HepG2 (cell line): ENCODE measurements around the gene TCFL5. TPM values are rescaled to one million over a fixed set of nuclear protein-coding genes. Genes with fewer than 3 reads are reported as not detected.

Experiments
- HDAC1 ChIP-seq: sonication (generic); formaldehyde crosslinking; IDR thresholded peaks from 2 replicates; pipeline ENCODE4 v1.5.1; 2020; ENCODE audit warnings: mild to moderate bottlenecking, missing genetic modification reagents
- MYC ChIP-seq: sonication (generic); formaldehyde crosslinking; IDR thresholded peaks from 2 replicates; pipeline ENCODE4 v1.9.0; 2021; ENCODE audit warnings: missing genetic modification reagents, borderline replicate concordance
- REL ChIP-seq: sonication (generic); formaldehyde crosslinking; conservative IDR thresholded peaks from 2 replicates; pipeline ENCODE4 v1.8.0; 2022; ENCODE audit warnings: mild to moderate bottlenecking, missing genetic modification reagents, moderate library complexity
- RFX5 ChIP-seq: IDR thresholded peaks from 2 replicates; pipeline ENCODE4 v1.6.1; 2011; ENCODE audit warnings: low read depth, low read length, improper control_type of control experiment
- RORA ChIP-seq: sonication (generic); formaldehyde crosslinking; IDR thresholded peaks from 2 replicates; pipeline ENCODE4 v1.5.0; 2020; ENCODE audit warnings: mild to moderate bottlenecking, missing genetic modification reagents, moderate library complexity
- TBX3 ChIP-seq: fragments of 450-650 bp; IDR thresholded peaks from 2 replicates; pipeline ENCODE4 v1.6.1; 2017; ENCODE audit warnings: antibody characterized with exemption, mild to moderate bottlenecking, inconsistent platforms, borderline replicate concordance
- U2AF1 ChIP-seq: fragments of 200-400 bp; formaldehyde crosslinking; optimal IDR thresholded peaks from 2 replicates; pipeline ENCODE3; 2017; ENCODE audit warnings: mild to moderate bottlenecking, low read depth, low read length
- ZBTB1 ChIP-seq: sonication (generic); formaldehyde crosslinking; IDR thresholded peaks from 2 replicates; pipeline ENCODE4 v1.4.0; 2020; ENCODE audit warnings: missing genetic modification reagents, borderline replicate concordance
- ZFP90 ChIP-seq: sonication (generic); formaldehyde crosslinking; IDR thresholded peaks from 2 replicates; pipeline ENCODE4 v1.8.0; 2022; ENCODE audit warnings: missing genetic modification reagents, mild to moderate bottlenecking, inconsistent platforms, borderline replicate concordance
- ZNF543 ChIP-seq: sonication (generic); formaldehyde crosslinking; IDR thresholded peaks from 2 replicates; pipeline ENCODE4 v1.4.0; 2020; ENCODE audit warnings: mild to moderate bottlenecking, missing genetic modification reagents
- ZNF629 ChIP-seq: sonication (generic); formaldehyde crosslinking; conservative IDR thresholded peaks from 2 replicates; pipeline ENCODE4 v1.5.0; 2020; ENCODE audit warnings: missing genetic modification reagents
- ZNF674 ChIP-seq: sonication (generic); formaldehyde crosslinking; IDR thresholded peaks from 2 replicates; pipeline ENCODE4 v1.5.0; 2020; ENCODE audit warnings: low read depth, mild to moderate bottlenecking, missing genetic modification reagents
- ZNF713 ChIP-seq: sonication (generic); formaldehyde crosslinking; IDR thresholded peaks from 2 replicates; pipeline ENCODE4 v1.4.0; 2020; ENCODE audit warnings: mild to moderate bottlenecking, missing genetic modification reagents
- polyA plus RNA-seq, 8 experiments: library from polyadenylated mRNA; depleted of rRNA in 3 of 8; stranded (reverse) in 7 of 8; unstranded in 1 of 8; fragments of >200 nt; fragmentation: Illumina TruSeq in 4 of 8; extraction: Trizol in 4 of 8; gene quantifications; 2 replicates each; pipeline versions ENCODE4 v1.2.1 to v1.2.3, GENCODE V29; 2011 to 2016; ENCODE audit warnings: low read depth in 4 of 8, missing spikeins in 1 of 8, mixed read lengths in 1 of 8; ENCODE audit not compliant: insufficient read depth in 1 of 8
- total RNA-seq, 5 experiments: library from RNA; depleted of rRNA; stranded (reverse); fragments of >200 nt; fragmentation: Illumina TruSeq; extraction: Trizol; gene quantifications; 2 replicates each; pipeline ENCODE4 v1.2.3, GENCODE V29; 2016; ENCODE audit warnings: low read depth in 1 of 5
- TF ChIP-seq, protein P1 (sequence below): sonication (generic); formaldehyde crosslinking; conservative IDR thresholded peaks from 2 replicates; pipeline ENCODE4 v1.8.0; 2022; ENCODE audit warnings: mild to moderate bottlenecking, moderate library complexity, missing genetic modification reagents
- TF ChIP-seq, protein P2 (sequence below): sonication (generic); formaldehyde crosslinking; IDR thresholded peaks from 2 replicates; pipeline ENCODE4 v1.4.0; 2020; ENCODE audit warnings: missing genetic modification reagents
- TF ChIP-seq, protein P3 (sequence below): sonication (generic); formaldehyde crosslinking; IDR thresholded peaks from 2 replicates; pipeline ENCODE4 v1.5.0; 2020; ENCODE audit warnings: missing genetic modification reagents
- TF ChIP-seq, protein P4 (sequence below): sonication (generic); formaldehyde crosslinking; IDR thresholded peaks from 2 replicates; pipeline ENCODE4 v1.4.0; 2020; ENCODE audit warnings: mild to moderate bottlenecking, missing genetic modification reagents
- TF ChIP-seq, protein P5 (sequence below): sonication (generic); formaldehyde crosslinking; IDR thresholded peaks from 2 replicates; pipeline ENCODE4 v1.9.0; 2021; ENCODE audit warnings: mild to moderate bottlenecking, missing genetic modification reagents
- TF ChIP-seq, protein P6 (sequence below): IDR thresholded peaks from 2 replicates; pipeline ENCODE4 v1.6.1; 2016; ENCODE audit warnings: low read depth, borderline replicate concordance

The TCFL5 gene
- total and polyA plus RNA-seq, 2 of the 13 experiments (the other 11 are each of a cell fraction or from before 2014, with no cell fraction given): 14.8 to 20.0 TPM

DNA sequence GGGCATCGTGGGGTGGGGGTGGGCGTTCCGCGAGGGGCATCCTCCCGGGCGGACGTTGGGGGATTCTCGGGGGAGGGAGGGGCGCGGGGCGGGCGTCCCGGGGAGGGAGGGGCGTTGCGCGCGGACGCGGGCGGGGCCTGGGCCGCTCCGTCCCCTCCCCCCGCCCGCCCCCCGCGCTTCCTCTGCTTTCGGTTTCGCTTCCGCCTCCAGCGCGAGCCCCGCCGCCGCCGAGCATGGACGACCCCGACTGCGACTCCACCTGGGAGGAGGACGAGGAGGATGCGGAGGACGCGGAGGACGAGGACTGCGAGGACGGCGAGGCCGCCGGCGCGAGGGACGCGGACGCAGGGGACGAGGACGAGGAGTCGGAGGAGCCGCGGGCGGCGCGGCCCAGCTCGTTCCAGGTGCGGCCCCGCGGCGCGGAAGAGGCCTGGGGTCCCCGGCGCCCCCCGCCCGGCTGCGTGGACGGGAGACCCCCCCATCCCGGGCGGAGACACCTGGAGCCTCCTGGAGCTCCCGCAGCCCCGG is 56.9 kb downstream of the TCFL5 start, which contains the start of gene OGFR (continued):
- TF ChIP-seq, protein P1, sequence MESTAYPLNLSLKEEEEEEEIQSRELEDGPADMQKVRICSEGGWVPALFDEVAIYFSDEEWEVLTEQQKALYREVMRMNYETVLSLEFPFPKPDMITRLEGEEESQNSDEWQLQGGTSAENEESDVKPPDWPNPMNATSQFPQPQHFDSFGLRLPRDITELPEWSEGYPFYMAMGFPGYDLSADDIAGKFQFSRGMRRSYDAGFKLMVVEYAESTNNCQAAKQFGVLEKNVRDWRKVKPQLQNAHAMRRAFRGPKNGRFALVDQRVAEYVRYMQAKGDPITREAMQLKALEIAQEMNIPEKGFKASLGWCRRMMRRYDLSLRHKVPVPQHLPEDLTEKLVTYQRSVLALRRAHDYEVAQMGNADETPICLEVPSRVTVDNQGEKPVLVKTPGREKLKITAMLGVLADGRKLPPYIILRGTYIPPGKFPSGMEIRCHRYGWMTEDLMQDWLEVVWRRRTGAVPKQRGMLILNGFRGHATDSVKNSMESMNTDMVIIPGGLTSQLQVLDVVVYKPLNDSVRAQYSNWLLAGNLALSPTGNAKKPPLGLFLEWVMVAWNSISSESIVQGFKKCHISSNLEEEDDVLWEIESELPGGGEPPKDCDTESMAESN (CRISPR knock-in tag): peak; percentile 68; the same call in 1 of the 2 replicates
- TF ChIP-seq, protein P2, sequence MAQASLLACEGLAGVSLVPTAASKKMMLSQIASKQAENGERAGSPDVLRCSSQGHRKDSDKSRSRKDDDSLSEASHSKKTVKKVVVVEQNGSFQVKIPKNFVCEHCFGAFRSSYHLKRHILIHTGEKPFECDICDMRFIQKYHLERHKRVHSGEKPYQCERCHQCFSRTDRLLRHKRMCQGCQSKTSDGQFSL (CRISPR knock-in tag): peak; percentile 82; the same call in 1 of the 2 replicates
- TF ChIP-seq ZBTB1 (CRISPR knock-in tag) (no peak), REL (CRISPR knock-in tag) (no peak), ZFP90 (CRISPR knock-in tag) (no peak; the same call in 1 of the 2 replicates), HDAC1 (CRISPR knock-in tag) (peak; percentile 54; the same call in 1 of the 2 replicates), ZNF674 (CRISPR knock-in tag) (no peak), RORA (CRISPR knock-in tag) (no peak), RFX5 (no peak), TBX3 (no peak), U2AF1 (no peak), MYC (CRISPR knock-in tag) (peak; percentile 80; the same call in 1 of the 2 replicates), ZNF713 (no peak), ZNF629 (CRISPR knock-in tag) (no peak), ZNF543 (CRISPR knock-in tag) (no peak)
- TF ChIP-seq, protein P3, sequence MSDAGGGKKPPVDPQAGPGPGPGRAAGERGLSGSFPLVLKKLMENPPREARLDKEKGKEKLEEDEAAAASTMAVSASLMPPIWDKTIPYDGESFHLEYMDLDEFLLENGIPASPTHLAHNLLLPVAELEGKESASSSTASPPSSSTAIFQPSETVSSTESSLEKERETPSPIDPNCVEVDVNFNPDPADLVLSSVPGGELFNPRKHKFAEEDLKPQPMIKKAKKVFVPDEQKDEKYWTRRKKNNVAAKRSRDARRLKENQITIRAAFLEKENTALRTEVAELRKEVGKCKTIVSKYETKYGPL (CRISPR knock-in tag): no peak
- TF ChIP-seq, protein P4, sequence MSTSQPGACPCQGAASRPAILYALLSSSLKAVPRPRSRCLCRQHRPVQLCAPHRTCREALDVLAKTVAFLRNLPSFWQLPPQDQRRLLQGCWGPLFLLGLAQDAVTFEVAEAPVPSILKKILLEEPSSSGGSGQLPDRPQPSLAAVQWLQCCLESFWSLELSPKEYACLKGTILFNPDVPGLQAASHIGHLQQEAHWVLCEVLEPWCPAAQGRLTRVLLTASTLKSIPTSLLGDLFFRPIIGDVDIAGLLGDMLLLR (CRISPR knock-in tag): peak; percentile 89
- TF ChIP-seq, protein P5, sequence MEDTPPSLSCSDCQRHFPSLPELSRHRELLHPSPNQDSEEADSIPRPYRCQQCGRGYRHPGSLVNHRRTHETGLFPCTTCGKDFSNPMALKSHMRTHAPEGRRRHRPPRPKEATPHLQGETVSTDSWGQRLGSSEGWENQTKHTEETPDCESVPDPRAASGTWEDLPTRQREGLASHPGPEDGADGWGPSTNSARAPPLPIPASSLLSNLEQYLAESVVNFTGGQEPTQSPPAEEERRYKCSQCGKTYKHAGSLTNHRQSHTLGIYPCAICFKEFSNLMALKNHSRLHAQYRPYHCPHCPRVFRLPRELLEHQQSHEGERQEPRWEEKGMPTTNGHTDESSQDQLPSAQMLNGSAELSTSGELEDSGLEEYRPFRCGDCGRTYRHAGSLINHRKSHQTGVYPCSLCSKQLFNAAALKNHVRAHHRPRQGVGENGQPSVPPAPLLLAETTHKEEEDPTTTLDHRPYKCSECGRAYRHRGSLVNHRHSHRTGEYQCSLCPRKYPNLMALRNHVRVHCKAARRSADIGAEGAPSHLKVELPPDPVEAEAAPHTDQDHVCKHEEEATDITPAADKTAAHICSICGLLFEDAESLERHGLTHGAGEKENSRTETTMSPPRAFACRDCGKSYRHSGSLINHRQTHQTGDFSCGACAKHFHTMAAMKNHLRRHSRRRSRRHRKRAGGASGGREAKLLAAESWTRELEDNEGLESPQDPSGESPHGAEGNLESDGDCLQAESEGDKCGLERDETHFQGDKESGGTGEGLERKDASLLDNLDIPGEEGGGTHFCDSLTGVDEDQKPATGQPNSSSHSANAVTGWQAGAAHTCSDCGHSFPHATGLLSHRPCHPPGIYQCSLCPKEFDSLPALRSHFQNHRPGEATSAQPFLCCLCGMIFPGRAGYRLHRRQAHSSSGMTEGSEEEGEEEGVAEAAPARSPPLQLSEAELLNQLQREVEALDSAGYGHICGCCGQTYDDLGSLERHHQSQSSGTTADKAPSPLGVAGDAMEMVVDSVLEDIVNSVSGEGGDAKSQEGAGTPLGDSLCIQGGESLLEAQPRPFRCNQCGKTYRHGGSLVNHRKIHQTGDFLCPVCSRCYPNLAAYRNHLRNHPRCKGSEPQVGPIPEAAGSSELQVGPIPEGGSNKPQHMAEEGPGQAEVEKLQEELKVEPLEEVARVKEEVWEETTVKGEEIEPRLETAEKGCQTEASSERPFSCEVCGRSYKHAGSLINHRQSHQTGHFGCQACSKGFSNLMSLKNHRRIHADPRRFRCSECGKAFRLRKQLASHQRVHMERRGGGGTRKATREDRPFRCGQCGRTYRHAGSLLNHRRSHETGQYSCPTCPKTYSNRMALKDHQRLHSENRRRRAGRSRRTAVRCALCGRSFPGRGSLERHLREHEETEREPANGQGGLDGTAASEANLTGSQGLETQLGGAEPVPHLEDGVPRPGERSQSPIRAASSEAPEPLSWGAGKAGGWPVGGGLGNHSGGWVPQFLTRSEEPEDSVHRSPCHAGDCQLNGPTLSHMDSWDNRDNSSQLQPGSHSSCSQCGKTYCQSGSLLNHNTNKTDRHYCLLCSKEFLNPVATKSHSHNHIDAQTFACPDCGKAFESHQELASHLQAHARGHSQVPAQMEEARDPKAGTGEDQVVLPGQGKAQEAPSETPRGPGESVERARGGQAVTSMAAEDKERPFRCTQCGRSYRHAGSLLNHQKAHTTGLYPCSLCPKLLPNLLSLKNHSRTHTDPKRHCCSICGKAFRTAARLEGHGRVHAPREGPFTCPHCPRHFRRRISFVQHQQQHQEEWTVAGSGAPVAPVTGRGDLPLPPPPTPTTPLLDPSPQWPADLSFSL (CRISPR knock-in tag): no peak
- TF ChIP-seq, protein P6, sequence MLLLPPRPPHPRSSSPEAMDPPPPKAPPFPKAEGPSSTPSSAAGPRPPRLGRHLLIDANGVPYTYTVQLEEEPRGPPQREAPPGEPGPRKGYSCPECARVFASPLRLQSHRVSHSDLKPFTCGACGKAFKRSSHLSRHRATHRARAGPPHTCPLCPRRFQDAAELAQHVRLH (CRISPR knock-in tag): no peak
